HCT116 (cell line): ENCODE results near the gene CCDC83. TPM values are rescaled to one million over a fixed set of nuclear protein-coding genes. Genes with fewer than 3 reads are reported as not detected.

ENCODE experiments used
- ATAC-seq: fragments of 200-7000 bp; cut with Tn5 transposase; 2 replicates; pipeline ENCODE4 v1.9.1; 2020; ENCODE audit warnings: mild to moderate bottlenecking, moderate library complexity
- BruUV-seq: library from RNA; stranded (reverse); fragments of 400-500 nt; replicated peaks from 2 replicates; lab custom pipeline; 2021; lab: Mats Ljungman, UMichigan
- CTCF ChIA-PET: fragments of 300-600 bp; sonication (Branson Sonifier 250); formaldehyde crosslinking; loops from one replicate; lab custom pipeline; 2021; ENCODE audit warnings: antibody characterized with exemption; lab: Charles Lee
- POLR2A ChIA-PET: fragments of 300-600, 350-600 bp; sonication (Branson Sonifier 250); formaldehyde crosslinking; loops from one replicate; lab custom pipeline; 2021; ENCODE audit warnings: antibody characterized with exemption; lab: Charles Lee
- RAD21 ChIA-PET, 2 experiments: fragments of 300-600 bp; sonication (Branson Sonifier 250); formaldehyde crosslinking; loops; one replicate each; lab custom pipeline; 2023; ENCODE audit warnings: low total read pairs in 2 of 2; ENCODE audit not compliant: uncharacterized antibody in 2 of 2, unreplicated experiment in 2 of 2, low non-redundant PET in 1 of 2; lab: Charles Lee
- DNase-seq: peaks from one replicate; pipeline ENCODE4 v3.0.0-alpha.2; 2010; ENCODE audit warnings: low read depth, low spot score
- H2AFZ ChIP-seq: fragments of 200-600 bp; shearing (Covaris generic), sonication (generic); 2 replicates; pipeline ENCODE4 v1.6.1; 2017; ENCODE audit warnings: low read depth, mixed run types, mixed read lengths, antibody characterized with exemption, low read length; ENCODE audit not compliant: poor library complexity, severe bottlenecking
- H3K27ac ChIP-seq: 2 replicates; pipeline ENCODE4 v1.5.1; 2012; ENCODE audit warnings: low read depth, low read length
- H3K27me3 ChIP-seq: fragments of 200-600 bp; sonication (generic); 2 replicates; pipeline ENCODE4 v1.6.1; 2016; ENCODE audit warnings: mixed run types, low read length, mixed read lengths; ENCODE audit not compliant: insufficient read depth
- H3K36me3 ChIP-seq, 2 experiments: fragments of 200-500 bp in 1 of 2; fragments of 200-600 bp in 1 of 2; sonication (Bioruptor generic) in 1 of 2; sonication (generic) in 1 of 2; 2 replicates each; pipeline versions ENCODE4 v1.5.1 to v1.6.1; 2014 to 2016; ENCODE audit warnings: low read length in 2 of 2, inconsistent platforms in 1 of 2, mixed read lengths in 1 of 2, mixed run types in 1 of 2; ENCODE audit not compliant: insufficient read depth in 2 of 2, control insufficient read depth in 1 of 2
- H3K4me1 ChIP-seq, 2 experiments: fragments of 200-600 bp in 1 of 2; sonication (generic) in 1 of 2; 2 replicates each; pipeline versions ENCODE4 v1.5.1 to v1.6.1; 2012 to 2017; ENCODE audit warnings: low read length in 2 of 2, inconsistent platforms in 1 of 2, mild to moderate bottlenecking in 1 of 2, mixed read lengths in 1 of 2, mixed run types in 1 of 2, moderate library complexity in 1 of 2; ENCODE audit not compliant: insufficient read depth in 2 of 2, control insufficient read depth in 1 of 2
- H3K4me2 ChIP-seq: fragments of 200-600 bp; sonication (generic); 2 replicates; pipeline ENCODE4 v1.6.1; 2017; ENCODE audit warnings: mixed run types, low read length, mixed read lengths
- H3K4me3 ChIP-seq, 2 experiments: fragments of 200-600 bp in 1 of 2; sonication (generic) in 1 of 2; replicated peaks in 1 of 2; 2 replicates each; pipeline ENCODE4 v1.5.1; 2011 to 2016; ENCODE audit warnings: low read length in 2 of 2, control low read depth in 1 of 2, low read depth in 1 of 2, mild to moderate bottlenecking in 1 of 2, mixed read lengths in 1 of 2, mixed run types in 1 of 2
- H3K79me2 ChIP-seq: fragments of 200-600 bp; sonication (generic); 2 replicates; pipeline ENCODE4 v1.6.1; 2017; ENCODE audit warnings: mild to moderate bottlenecking, mixed run types, low read length, moderate library complexity, mixed read lengths; ENCODE audit not compliant: insufficient read depth
- H3K9ac ChIP-seq: fragments of 200-600 bp; sonication (generic); 2 replicates; pipeline ENCODE4 v1.6.1; 2016; ENCODE audit warnings: low read length, mixed read lengths
- H3K9me2 ChIP-seq: fragments of 200-600 bp; sonication (generic), shearing (Covaris generic); 2 replicates; pipeline ENCODE4 v1.6.1; 2017; ENCODE audit warnings: mixed run types, mild to moderate bottlenecking, moderate library complexity; ENCODE audit not compliant: insufficient read depth
- H3K9me3 ChIP-seq, 2 experiments: fragments of 200-500 bp in 1 of 2; fragments of 200-600 bp in 1 of 2; sonication (Bioruptor generic) in 1 of 2; sonication (generic) in 1 of 2; 2 replicates each; pipeline ENCODE4 v1.6.1; 2014 to 2017; ENCODE audit warnings: low read length in 2 of 2, mixed read lengths in 2 of 2, inconsistent platforms in 1 of 2, low read depth in 1 of 2, mild to moderate bottlenecking in 1 of 2, mixed run types in 1 of 2, moderate library complexity in 1 of 2; ENCODE audit not compliant: control insufficient read depth in 1 of 2, insufficient read depth in 1 of 2
- H4K20me1 ChIP-seq: fragments of 200-600 bp; sonication (generic), shearing (Covaris generic); 2 replicates; pipeline ENCODE4 v1.6.1; 2017; ENCODE audit warnings: mixed run types, mild to moderate bottlenecking, moderate library complexity; ENCODE audit not compliant: insufficient read depth
- ATF3 ChIP-seq: IDR thresholded peaks from 2 replicates; pipeline ENCODE4 v1.6.1; 2012
- CBX3 ChIP-seq: IDR thresholded peaks from 2 replicates; pipeline ENCODE4 v1.6.1; 2012; ENCODE audit warnings: low read depth
- CEBPB ChIP-seq: IDR thresholded peaks from 2 replicates; pipeline ENCODE4 v1.6.1; 2012; ENCODE audit warnings: low read depth
- EGR1 ChIP-seq: IDR thresholded peaks from 2 replicates; pipeline ENCODE4 v1.6.1; 2012; ENCODE audit warnings: low read depth
- ELF1 ChIP-seq: IDR thresholded peaks from 2 replicates; pipeline ENCODE4 v1.6.1; 2012; ENCODE audit warnings: low read depth, borderline replicate concordance
- FOSL1 ChIP-seq: IDR thresholded peaks from 2 replicates; pipeline ENCODE4 v1.6.1; 2012; ENCODE audit warnings: low read depth
- JUND ChIP-seq: IDR thresholded peaks from 2 replicates; pipeline ENCODE4 v1.6.1; 2012
- POLR2A ChIP-seq: IDR thresholded peaks from 2 replicates; pipeline ENCODE4 v1.7.0; 2011; ENCODE audit warnings: borderline replicate concordance; ENCODE audit not compliant: insufficient read depth, insufficient read length; ENCODE audit errors: extremely low read depth
- POLR2AphosphoS5 ChIP-seq: IDR thresholded peaks from 2 replicates; pipeline ENCODE4 v1.6.1; 2011; ENCODE audit warnings: mild to moderate bottlenecking, low read depth, low read length, moderate library complexity
- SIN3A ChIP-seq: IDR thresholded peaks from 2 replicates; pipeline ENCODE4 v1.6.1; 2012; ENCODE audit warnings: low read depth
- SRF ChIP-seq: IDR thresholded peaks from 2 replicates; pipeline ENCODE4 v1.6.1; 2012; ENCODE audit warnings: low read depth
- TCF7L2 ChIP-seq: IDR thresholded peaks from 2 replicates; pipeline ENCODE4 v1.7.0; 2011; ENCODE audit warnings: borderline replicate concordance, inconsistent platforms; ENCODE audit not compliant: insufficient read depth, insufficient read length; ENCODE audit errors: extremely low read depth
- YY1 ChIP-seq: IDR thresholded peaks from 2 replicates; pipeline ENCODE4 v1.6.1; 2011; ENCODE audit warnings: low read length, low read depth, moderate library complexity, mild to moderate bottlenecking; ENCODE audit not compliant: insufficient replicate concordance; ENCODE audit errors: extremely low read depth
- ZBTB33 ChIP-seq: IDR thresholded peaks from 2 replicates; pipeline ENCODE4 v1.6.1; 2011; ENCODE audit warnings: mild to moderate bottlenecking, low read length, moderate library complexity; ENCODE audit not compliant: insufficient replicate concordance; ENCODE audit errors: extremely low read depth
- ZFX ChIP-seq: fragments of 450-650 bp; IDR thresholded peaks from 2 replicates; pipeline ENCODE4 v1.6.1; 2017
- ZNF274 ChIP-seq: fragments of 200-500 bp; sonication (Bioruptor generic); IDR thresholded peaks from 2 replicates; pipeline ENCODE4 v1.6.1; 2014; ENCODE audit warnings: mild to moderate bottlenecking, low read depth, low read length, inconsistent platforms
- intact Hi-C: fragments of 100-400 bp; cut with micrococcal nuclease; formaldehyde crosslinking; loops from 2 replicates; pipeline ENCODE4 v1.10.0; 2022
- total RNA-seq: library from RNA; stranded (reverse); gene quantifications from one replicate; pipeline ENCODE4 v1.2.1, GENCODE V29; 2021; ENCODE audit not compliant: unreplicated experiment
- TF ChIP-seq, protein P1 (sequence below): IDR thresholded peaks from 2 replicates; pipeline ENCODE4 v1.6.1; 2012

Gene CCDC83
- total RNA-seq, 1 experiment from 2014 or later, result not detected

DNA sequence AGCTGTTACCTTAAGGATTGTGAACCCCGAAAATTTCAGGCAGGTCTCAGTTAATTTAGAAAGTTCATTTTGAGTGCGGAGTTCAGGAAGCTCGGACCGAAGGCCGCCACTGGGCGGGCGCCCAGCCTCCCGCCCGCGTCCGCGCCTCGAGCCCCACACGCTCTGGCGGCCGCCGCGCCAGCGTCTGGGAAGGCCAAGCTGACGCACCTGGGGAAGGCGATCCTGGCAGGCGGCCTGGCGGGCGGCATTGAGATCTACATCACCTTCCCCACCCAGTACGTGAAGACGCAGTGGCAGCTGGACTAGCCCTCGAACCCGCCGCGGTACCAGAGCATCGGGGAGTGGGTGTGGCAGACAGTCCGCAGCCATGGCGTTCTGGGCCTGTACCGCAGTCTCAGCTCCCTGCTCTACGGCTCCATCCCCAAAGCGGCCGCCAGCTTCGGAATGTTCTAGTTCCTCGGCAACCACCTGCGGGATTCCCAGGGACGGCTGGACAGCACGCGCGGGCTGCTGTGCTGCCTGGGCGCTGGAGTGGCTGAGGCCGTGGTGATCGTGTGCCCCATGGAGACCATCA is 79.5 kb downstream of the CCDC83 start:
- Histone ChIP-seq H3K79me2 (no peaks in the 10 kb centered on the region), H2AFZ (no peak overlapping the region), H3K9me2 (no peaks in the 10 kb centered on the region), H3K9me3 (no peaks in the 10 kb centered on the region), H3K36me3 (no peaks in the 10 kb centered on the region), H3K27ac (no peak overlapping the region), H3K4me1 (no peaks in the 10 kb centered on the region), H3K4me2 (no peak overlapping the region), H3K9ac (no peak overlapping the region), H3K4me3 (no peak overlapping the region), H3K27me3 (no peaks in the 10 kb centered on the region), H4K20me1 (no peaks in the 10 kb centered on the region)
- ChIA-PET POLR2A (no interaction called here), RAD21 (no interaction called here), CTCF (no interaction called here)
- BruUV-seq, result no TSS peak
- no peak for ATAC-seq
- intact Hi-C loops, result no loop called here
- no peak for DNase-seq
- TF ChIP-seq ZBTB33 (no peak), POLR2A (no peak), CBX3 (no peak), YY1 (no peak), JUND (no peak), SRF (no peak), POLR2AphosphoS5 (no peak), FOSL1 (no peak), EGR1 (no peak), ZNF274 (no peak), SIN3A (no peak), ATF3 (no peak), TCF7L2 (no peak), ZFX (no peak), ELF1 (no peak), CEBPB (no peak)
- TF ChIP-seq, protein P1, sequence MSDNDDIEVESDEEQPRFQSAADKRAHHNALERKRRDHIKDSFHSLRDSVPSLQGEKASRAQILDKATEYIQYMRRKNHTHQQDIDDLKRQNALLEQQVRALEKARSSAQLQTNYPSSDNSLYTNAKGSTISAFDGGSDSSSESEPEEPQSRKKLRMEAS, result no peak
